SK-N-MC (cell line): ENCODE results near the gene AP3B1.

Experiments
- EZH2 ChIP-seq: fragments of 200-600 bp; sonication (generic); IDR thresholded peaks from one replicate; pipeline ENCODE4 v1.6.1; 2017; ENCODE audit warnings: antibody characterized with exemption
- FOXP2 ChIP-seq: optimal IDR thresholded peaks from 2 replicates; pipeline ENCODE3; 2011; ENCODE audit warnings: mild to moderate bottlenecking, moderate library complexity; ENCODE audit not compliant: insufficient read depth; ENCODE audit errors: extremely low read length, control extremely low read depth

- TF ChIP-seq EZH2 (no peak), FOXP2 (no peak)
Measured at GRCh38 chr5:77953374-77953773, 341.1 kb downstream of the AP3B1 start.
